ENCODE results near the gene MTHFD2.
A peak's percentile ranks its signal among the peaks of the same experiment; 100 is the strongest.

DNA sequence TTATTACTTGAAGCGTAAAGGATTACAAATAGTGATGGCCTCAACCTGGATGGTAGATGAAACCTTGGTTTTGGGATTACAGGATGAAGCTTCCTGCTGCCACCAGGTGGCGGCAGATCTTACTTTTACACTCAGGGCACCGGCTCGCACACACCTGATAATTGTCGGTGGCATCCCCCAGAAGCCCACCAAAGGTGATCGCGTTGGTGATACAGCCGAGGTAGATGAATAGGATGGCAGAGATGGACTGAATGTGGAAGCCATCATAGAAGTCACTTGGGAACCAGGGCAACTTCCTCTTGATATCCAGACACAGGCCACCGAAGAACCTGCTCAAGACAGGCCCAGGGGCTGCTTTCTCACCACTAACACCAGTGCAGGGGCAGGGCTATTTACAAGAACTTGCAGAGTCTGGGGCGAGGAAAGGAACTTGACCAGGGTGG lies 51.8 kb downstream of the MTHFD2 start:
- TF ChIP-seq, protein P1, sequence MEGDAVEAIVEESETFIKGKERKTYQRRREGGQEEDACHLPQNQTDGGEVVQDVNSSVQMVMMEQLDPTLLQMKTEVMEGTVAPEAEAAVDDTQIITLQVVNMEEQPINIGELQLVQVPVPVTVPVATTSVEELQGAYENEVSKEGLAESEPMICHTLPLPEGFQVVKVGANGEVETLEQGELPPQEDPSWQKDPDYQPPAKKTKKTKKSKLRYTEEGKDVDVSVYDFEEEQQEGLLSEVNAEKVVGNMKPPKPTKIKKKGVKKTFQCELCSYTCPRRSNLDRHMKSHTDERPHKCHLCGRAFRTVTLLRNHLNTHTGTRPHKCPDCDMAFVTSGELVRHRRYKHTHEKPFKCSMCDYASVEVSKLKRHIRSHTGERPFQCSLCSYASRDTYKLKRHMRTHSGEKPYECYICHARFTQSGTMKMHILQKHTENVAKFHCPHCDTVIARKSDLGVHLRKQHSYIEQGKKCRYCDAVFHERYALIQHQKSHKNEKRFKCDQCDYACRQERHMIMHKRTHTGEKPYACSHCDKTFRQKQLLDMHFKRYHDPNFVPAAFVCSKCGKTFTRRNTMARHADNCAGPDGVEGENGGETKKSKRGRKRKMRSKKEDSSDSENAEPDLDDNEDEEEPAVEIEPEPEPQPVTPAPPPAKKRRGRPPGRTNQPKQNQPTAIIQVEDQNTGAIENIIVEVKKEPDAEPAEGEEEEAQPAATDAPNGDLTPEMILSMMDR (IDR thresholded peaks at IDR 0.05; ENCODE audit: low read length) = peak; percentile 83
- TF ChIP-seq EZH2 (IDR thresholded peaks at IDR 0.05; ENCODE audit: borderline replicate concordance, low read length) = no peak
